K562 (cell line): ENCODE data around the gene MYOZ2. TPM values are rescaled to one million over a fixed set of nuclear protein-coding genes. Genes with fewer than 3 reads are reported as not detected.

ENCODE experiments used
- ATAC-seq: fragments of 200-7000 bp; cut with Tn5 transposase; 3 replicates; pipeline ENCODE4 v1.9.1; 2020; ENCODE audit warnings: moderate library complexity
- BruUV-seq: library from RNA; stranded (reverse); fragments of 400-500 nt; replicated peaks from 2 replicates; lab custom pipeline; 2021; lab: Mats Ljungman, UMichigan
- CTCF ChIA-PET: fragments of 300-600 bp; formaldehyde crosslinking; extraction: SDS; loops from one replicate; lab custom pipeline; 2021; ENCODE audit warnings: low intra/inter-chr PET ratio; lab: Yijun Ruan, JAX
- POLR2A ChIA-PET: fragments of 300-600, 350-650 bp; sonication (Branson Sonifier 250); formaldehyde crosslinking; extraction: SDS; loops from one replicate; lab custom pipeline; 2021; ENCODE audit warnings: antibody characterized with exemption, inconsistent platforms; lab: Yijun Ruan, JAX
- DNase-seq, 4 experiments: peaks; one replicate each; pipeline versions ENCODE4 v3.0.0 to v3.0.0-alpha.2; 2011 to 2018; ENCODE audit warnings: low spot score in 3 of 4, mixed read lengths in 3 of 4; ENCODE audit errors: extremely low read depth in 1 of 4
- FAIRE-seq: peaks from 2 replicates; lab custom pipeline; 2011; peaks lifted over from hg19 to GRCh38; lab: Jason Lieb, UNC
- H2AFZ ChIP-seq: 2 replicates; pipeline ENCODE4 v1.6.0; 2011; ENCODE audit warnings: low read depth, low read length, control low read depth, inconsistent platforms
- H3K27ac ChIP-seq: fragments of 200-600 bp; 3 replicates; pipeline ENCODE4 v1.8.0; 2011; ENCODE audit warnings: low read depth, mild to moderate bottlenecking, control low read depth, inconsistent platforms, low read length, moderate library complexity, mixed read lengths; ENCODE audit errors: extremely low read depth
- H3K27me3 ChIP-seq, 2 experiments: fragments of 300-600 bp in 1 of 2; 2 replicates in 1 of 2; 3 replicates in 1 of 2; pipeline versions ENCODE4 v1.6.0 to v1.8.0; 2011; ENCODE audit warnings: inconsistent platforms in 2 of 2, low read length in 2 of 2, mild to moderate bottlenecking in 1 of 2, mixed read lengths in 1 of 2, moderate library complexity in 1 of 2; ENCODE audit not compliant: control insufficient read depth in 2 of 2, insufficient read depth in 2 of 2
- H3K36me3 ChIP-seq: fragments of 300-600 bp; 3 replicates; pipeline ENCODE4 v1.8.0; 2011; ENCODE audit warnings: mild to moderate bottlenecking, low read length, inconsistent platforms; ENCODE audit not compliant: control insufficient read depth, insufficient read depth
- H3K4me1 ChIP-seq, 2 experiments: fragments of 200-600 bp in 1 of 2; replicated peaks in 1 of 2; 2 replicates in 1 of 2; 3 replicates in 1 of 2; pipeline versions ENCODE4 v1.5.1 to v1.8.0; 2011; ENCODE audit warnings: inconsistent platforms in 2 of 2, low read length in 2 of 2, mild to moderate bottlenecking in 1 of 2, mixed read lengths in 1 of 2, moderate library complexity in 1 of 2; ENCODE audit not compliant: control insufficient read depth in 2 of 2, insufficient read depth in 2 of 2
- H3K4me2 ChIP-seq: 2 replicates; pipeline ENCODE4 v1.6.1; 2011; ENCODE audit warnings: low read length, control low read depth, inconsistent platforms, mixed read lengths; ENCODE audit not compliant: insufficient read depth
- H3K4me3 ChIP-seq: fragments of 200-600 bp; sonication (generic), shearing (Covaris generic); 2 replicates; pipeline ENCODE4 v1.5.1; 2016; ENCODE audit warnings: control low read depth, inconsistent platforms
- H3K79me2 ChIP-seq: fragments of 200-600 bp; 3 replicates; pipeline ENCODE4 v1.8.0; 2011; ENCODE audit warnings: low read length, inconsistent platforms; ENCODE audit not compliant: control insufficient read depth, insufficient read depth
- H3K9ac ChIP-seq, 2 experiments: 2 replicates each; pipeline versions ENCODE4 v1.6.0 to v1.6.1; 2011; ENCODE audit warnings: low read depth in 2 of 2, low read length in 2 of 2, control low read depth in 1 of 2, inconsistent platforms in 1 of 2, mild to moderate bottlenecking in 1 of 2, mixed read lengths in 1 of 2; ENCODE audit not compliant: insufficient read depth in 1 of 2
- H3K9me1 ChIP-seq: one replicate; pipeline ENCODE4 v1.6.0; 2011; ENCODE audit warnings: inconsistent platforms, mild to moderate bottlenecking, low read length, moderate library complexity; ENCODE audit not compliant: control insufficient read depth, insufficient read depth
- H3K9me3 ChIP-seq: replicated peaks from 2 replicates; pipeline ENCODE4 v1.5.1; 2011; ENCODE audit warnings: low read depth, low read length, inconsistent platforms; ENCODE audit not compliant: control insufficient read depth, insufficient read depth
- H4K20me1 ChIP-seq: replicated peaks from 2 replicates; pipeline ENCODE4 v1.6.1; 2011; ENCODE audit warnings: low read length, inconsistent platforms, mixed read lengths; ENCODE audit not compliant: control insufficient read depth, insufficient read depth
- E2F3 ChIP-seq: fragments of 250-450 bp; sonication (Bioruptor Pico); IDR thresholded peaks from 2 replicates; pipeline ENCODE4 v1.4.0; 2020; ENCODE audit warnings: mild to moderate bottlenecking
- HMGN3 ChIP-seq: IDR thresholded peaks from 2 replicates; pipeline ENCODE4 v1.6.1; 2011; ENCODE audit warnings: borderline replicate concordance, low read depth, mild to moderate bottlenecking, mixed read lengths, low read length; ENCODE audit not compliant: insufficient read length; ENCODE audit errors: extremely low read depth
- NCOA4 ChIP-seq: fragments of 450-650 bp; IDR thresholded peaks from 2 replicates; pipeline ENCODE4 v1.6.1; 2018; ENCODE audit warnings: mild to moderate bottlenecking; ENCODE audit not compliant: partially characterized antibody
- NRF1 ChIP-seq, 2 experiments: fragments of 450-650 bp; IDR thresholded peaks in 1 of 2; conservative IDR thresholded peaks in 1 of 2; 2 replicates each; pipeline ENCODE4 v1.6.1; 2014; ENCODE audit warnings: mild to moderate bottlenecking in 2 of 2
- RCOR1 ChIP-seq, 2 experiments: IDR thresholded peaks; 2 replicates each; pipeline ENCODE4 v1.6.1; 2012; ENCODE audit warnings: low read depth in 2 of 2, low read length in 2 of 2, borderline replicate concordance in 1 of 2, improper control_type of control experiment in 1 of 2
- TCF7 ChIP-seq: sonication (generic); IDR thresholded peaks from 2 replicates; pipeline ENCODE4 v1.6.1; 2016; ENCODE audit warnings: antibody characterized with exemption, borderline replicate concordance
- WGBS: fragments of 100-300 bp; shearing (Covaris generic); methylation state at CpG from one replicate; pipeline ENCODE4 v1.1.6; 2016; ENCODE audit warnings: low coverage, mixed read lengths; ENCODE audit not compliant: insufficient coverage; ENCODE audit errors: missing lambda C conversion rate; 5-methylcytosine and 5-hydroxymethylcytosine counted together
- in situ Hi-C: fragments of 300-500 bp; cut with MboI; formaldehyde crosslinking; loops from 4 replicates; pipeline ENCODE4 v1.15.0; 2018; ENCODE audit warnings: inconsistent platforms, mixed read lengths
- intact Hi-C: fragments of 100-400 bp; cut with micrococcal nuclease; formaldehyde crosslinking; loops from 2 replicates; pipeline ENCODE4 v1.14.2; 2022
- polyA plus RNA-seq, 8 experiments: library from polyadenylated mRNA; depleted of rRNA in 4 of 8; stranded (reverse) in 5 of 8; unstranded in 3 of 8; fragments of >200 nt; fragmentation: Nextera tagmentation in 2 of 8; fragmentation: Illumina TruSeq in 1 of 8; extraction: Ambion mirVana in 2 of 8; extraction: Trizol in 1 of 8; gene quantifications; 2 replicates each; pipeline versions ENCODE4 v1.2.1 to v1.2.3, GENCODE V29; 2011 to 2014; ENCODE audit warnings: inconsistent platforms in 1 of 8, missing spikeins in 1 of 8
- total RNA-seq, 7 experiments: library from RNA; depleted of rRNA in 6 of 7; stranded (reverse); fragments of >200 nt in 6 of 7; fragmentation: Illumina TruSeq in 2 of 7; extraction: Trizol in 2 of 7; gene quantifications; 2 replicates each; pipeline versions ENCODE4 v1.2.1 to v1.2.3, GENCODE V29; 2011 to 2021; ENCODE audit warnings: low replicate concordance in 1 of 7
- TF ChIP-seq, protein P1 (sequence below): fragments of 250-450 bp; sonication (Bioruptor Pico); IDR thresholded peaks from 2 replicates; pipeline ENCODE4 v1.5.1; 2021; ENCODE audit warnings: mild to moderate bottlenecking
- TF ChIP-seq, protein P2 (sequence below): sonication (generic); IDR thresholded peaks from 2 replicates; pipeline ENCODE4 v1.6.1; 2016
- TF ChIP-seq, protein P3 (sequence below): sonication (generic); formaldehyde crosslinking; IDR thresholded peaks from 2 replicates; pipeline ENCODE4 v1.8.0; 2023; ENCODE audit warnings: mild to moderate bottlenecking, missing genetic modification reagents

The MYOZ2 gene
- total and polyA plus RNA-seq, 9 of the 15 experiments (the other 6 are each of a cell fraction or from before 2014, with no cell fraction given), result not detected

DNA sequence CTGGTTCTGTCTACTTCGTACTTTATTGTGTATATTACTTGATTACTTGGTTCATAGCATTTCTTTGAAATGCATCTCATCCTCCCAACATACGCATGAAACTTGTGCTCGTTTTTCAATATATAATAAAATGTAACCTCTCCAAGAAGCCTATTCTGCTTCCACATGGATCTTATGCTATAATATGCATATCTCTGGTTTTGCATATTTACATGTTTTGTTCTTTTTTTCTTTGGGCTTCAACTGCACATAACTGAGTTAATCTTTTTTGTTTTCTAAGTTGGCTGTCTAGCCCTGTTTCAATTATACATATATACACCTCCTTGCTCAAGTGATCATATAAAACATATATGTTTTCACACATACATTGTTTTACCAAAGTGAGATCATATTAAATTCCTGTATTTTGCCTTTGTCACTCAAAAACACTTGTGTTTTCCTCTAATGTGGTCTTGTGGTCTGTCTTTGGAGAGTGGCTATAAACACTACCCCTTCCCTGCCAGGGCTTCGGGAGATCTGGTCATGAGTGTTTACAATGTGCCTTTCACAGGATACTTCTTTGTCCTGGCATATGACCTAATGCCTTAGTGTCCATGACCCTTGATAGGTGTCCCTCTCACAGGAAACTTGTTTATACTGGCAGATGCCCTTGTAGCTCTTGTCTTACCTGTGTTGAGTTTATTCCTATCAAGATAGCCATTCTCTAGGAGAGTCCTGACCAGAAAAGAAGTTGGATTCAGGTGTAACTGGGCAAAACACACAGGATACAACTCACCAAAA, 94.5 kb downstream of the MYOZ2 start:
- H3K79me2 ChIP-seq, result peaks cover 6% of the 10 kb centered on the region; the same call in 2 of the 3 replicates
- no peak overlapping the region for H3K4me3 ChIP-seq
- ChIA-PET CTCF (interaction anchor here (0.5 kb wide), 1 partner anchor 38 kb away, joined by 3 read pairs; no protein-coding TSS in a partner anchor), POLR2A (no interaction called here)
- DNase-seq, result no peak
- WGBS, result 69% methylated on average over 4 of the region's 4 CpGs
- no peaks in the 10 kb centered on the region for H3K36me3 ChIP-seq
- no peak overlapping the region for H3K27ac ChIP-seq
- no peaks in the 10 kb centered on the region for H3K27me3 ChIP-seq
- peaks cover 2 to 4% of the 10 kb centered on the region in 2 experiments; a peak in 2 of 5 replicates for H3K4me1 ChIP-seq
- no peak for TF ChIP-seq NCOA4
- TF ChIP-seq TCF7, result no peak
- TF ChIP-seq, protein P1, sequence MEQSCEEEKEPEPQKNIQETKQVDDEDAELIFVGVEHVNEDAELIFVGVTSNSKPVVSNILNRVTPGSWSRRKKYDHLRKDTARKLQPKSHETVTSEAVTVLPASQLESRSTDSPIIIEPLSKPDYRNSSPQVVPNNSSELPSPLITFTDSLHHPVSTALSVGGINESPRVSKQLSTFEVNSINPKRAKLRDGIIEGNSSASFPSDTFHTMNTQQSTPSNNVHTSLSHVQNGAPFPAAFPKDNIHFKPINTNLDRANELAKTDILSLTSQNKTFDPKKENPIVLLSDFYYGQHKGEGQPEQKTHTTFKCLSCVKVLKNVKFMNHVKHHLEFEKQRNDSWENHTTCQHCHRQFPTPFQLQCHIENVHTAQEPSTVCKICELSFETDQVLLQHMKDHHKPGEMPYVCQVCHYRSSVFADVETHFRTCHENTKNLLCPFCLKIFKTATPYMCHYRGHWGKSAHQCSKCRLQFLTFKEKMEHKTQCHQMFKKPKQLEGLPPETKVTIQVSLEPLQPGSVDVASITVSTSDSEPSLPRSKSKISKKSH (CRISPR knock-in tag), result no peak
- TF ChIP-seq RCOR1 (IDR thresholded peaks at IDR 0.05; ENCODE audit: borderline replicate concordance in 1 of 2, low read depth in 2 of 2, low read length in 2 of 2), result no peak
- TF ChIP-seq, protein P2, sequence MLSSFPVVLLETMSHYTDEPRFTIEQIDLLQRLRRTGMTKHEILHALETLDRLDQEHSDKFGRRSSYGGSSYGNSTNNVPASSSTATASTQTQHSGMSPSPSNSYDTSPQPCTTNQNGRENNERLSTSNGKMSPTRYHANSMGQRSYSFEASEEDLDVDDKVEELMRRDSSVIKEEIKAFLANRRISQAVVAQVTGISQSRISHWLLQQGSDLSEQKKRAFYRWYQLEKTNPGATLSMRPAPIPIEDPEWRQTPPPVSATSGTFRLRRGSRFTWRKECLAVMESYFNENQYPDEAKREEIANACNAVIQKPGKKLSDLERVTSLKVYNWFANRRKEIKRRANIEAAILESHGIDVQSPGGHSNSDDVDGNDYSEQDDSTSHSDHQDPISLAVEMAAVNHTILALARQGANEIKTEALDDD, result no peak
- no peak for TF ChIP-seq NRF1 (conservative IDR thresholded peaks at IDR 0.05 in 1 of 2, IDR thresholded peaks at IDR 0.05 in 1 of 2)
- TF ChIP-seq, protein P3, sequence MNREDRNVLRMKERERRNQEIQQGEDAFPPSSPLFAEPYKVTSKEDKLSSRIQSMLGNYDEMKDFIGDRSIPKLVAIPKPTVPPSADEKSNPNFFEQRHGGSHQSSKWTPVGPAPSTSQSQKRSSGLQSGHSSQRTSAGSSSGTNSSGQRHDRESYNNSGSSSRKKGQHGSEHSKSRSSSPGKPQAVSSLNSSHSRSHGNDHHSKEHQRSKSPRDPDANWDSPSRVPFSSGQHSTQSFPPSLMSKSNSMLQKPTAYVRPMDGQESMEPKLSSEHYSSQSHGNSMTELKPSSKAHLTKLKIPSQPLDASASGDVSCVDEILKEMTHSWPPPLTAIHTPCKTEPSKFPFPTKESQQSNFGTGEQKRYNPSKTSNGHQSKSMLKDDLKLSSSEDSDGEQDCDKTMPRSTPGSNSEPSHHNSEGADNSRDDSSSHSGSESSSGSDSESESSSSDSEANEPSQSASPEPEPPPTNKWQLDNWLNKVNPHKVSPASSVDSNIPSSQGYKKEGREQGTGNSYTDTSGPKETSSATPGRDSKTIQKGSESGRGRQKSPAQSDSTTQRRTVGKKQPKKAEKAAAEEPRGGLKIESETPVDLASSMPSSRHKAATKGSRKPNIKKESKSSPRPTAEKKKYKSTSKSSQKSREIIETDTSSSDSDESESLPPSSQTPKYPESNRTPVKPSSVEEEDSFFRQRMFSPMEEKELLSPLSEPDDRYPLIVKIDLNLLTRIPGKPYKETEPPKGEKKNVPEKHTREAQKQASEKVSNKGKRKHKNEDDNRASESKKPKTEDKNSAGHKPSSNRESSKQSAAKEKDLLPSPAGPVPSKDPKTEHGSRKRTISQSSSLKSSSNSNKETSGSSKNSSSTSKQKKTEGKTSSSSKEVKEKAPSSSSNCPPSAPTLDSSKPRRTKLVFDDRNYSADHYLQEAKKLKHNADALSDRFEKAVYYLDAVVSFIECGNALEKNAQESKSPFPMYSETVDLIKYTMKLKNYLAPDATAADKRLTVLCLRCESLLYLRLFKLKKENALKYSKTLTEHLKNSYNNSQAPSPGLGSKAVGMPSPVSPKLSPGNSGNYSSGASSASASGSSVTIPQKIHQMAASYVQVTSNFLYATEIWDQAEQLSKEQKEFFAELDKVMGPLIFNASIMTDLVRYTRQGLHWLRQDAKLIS (CRISPR knock-in tag), result no peak
- no peak for TF ChIP-seq HMGN3
- TF ChIP-seq E2F3, result no peak
- no peaks in the 10 kb centered on the region for H4K20me1 ChIP-seq
- FAIRE-seq, result no peak
- no peak overlapping the region for H3K4me2 ChIP-seq
- H3K9me3 ChIP-seq, result no peaks in the 10 kb centered on the region
- ATAC-seq, result no peak
- BruUV-seq, result no TSS peak
- in situ Hi-C loops, result no loop called here
- no peak overlapping the region for H2AFZ ChIP-seq
- H3K9ac ChIP-seq, result no peak overlapping the region
- H3K9me1 ChIP-seq, result no peaks in the 10 kb centered on the region
- intact Hi-C loops, result no loop called here
